ENCODE data around the gene TARS2.

Gene TARS2, protein sequence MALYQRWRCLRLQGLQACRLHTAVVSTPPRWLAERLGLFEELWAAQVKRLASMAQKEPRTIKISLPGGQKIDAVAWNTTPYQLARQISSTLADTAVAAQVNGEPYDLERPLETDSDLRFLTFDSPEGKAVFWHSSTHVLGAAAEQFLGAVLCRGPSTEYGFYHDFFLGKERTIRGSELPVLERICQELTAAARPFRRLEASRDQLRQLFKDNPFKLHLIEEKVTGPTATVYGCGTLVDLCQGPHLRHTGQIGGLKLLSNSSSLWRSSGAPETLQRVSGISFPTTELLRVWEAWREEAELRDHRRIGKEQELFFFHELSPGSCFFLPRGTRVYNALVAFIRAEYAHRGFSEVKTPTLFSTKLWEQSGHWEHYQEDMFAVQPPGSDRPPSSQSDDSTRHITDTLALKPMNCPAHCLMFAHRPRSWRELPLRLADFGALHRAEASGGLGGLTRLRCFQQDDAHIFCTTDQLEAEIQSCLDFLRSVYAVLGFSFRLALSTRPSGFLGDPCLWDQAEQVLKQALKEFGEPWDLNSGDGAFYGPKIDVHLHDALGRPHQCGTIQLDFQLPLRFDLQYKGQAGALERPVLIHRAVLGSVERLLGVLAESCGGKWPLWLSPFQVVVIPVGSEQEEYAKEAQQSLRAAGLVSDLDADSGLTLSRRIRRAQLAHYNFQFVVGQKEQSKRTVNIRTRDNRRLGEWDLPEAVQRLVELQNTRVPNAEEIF

DNA sequence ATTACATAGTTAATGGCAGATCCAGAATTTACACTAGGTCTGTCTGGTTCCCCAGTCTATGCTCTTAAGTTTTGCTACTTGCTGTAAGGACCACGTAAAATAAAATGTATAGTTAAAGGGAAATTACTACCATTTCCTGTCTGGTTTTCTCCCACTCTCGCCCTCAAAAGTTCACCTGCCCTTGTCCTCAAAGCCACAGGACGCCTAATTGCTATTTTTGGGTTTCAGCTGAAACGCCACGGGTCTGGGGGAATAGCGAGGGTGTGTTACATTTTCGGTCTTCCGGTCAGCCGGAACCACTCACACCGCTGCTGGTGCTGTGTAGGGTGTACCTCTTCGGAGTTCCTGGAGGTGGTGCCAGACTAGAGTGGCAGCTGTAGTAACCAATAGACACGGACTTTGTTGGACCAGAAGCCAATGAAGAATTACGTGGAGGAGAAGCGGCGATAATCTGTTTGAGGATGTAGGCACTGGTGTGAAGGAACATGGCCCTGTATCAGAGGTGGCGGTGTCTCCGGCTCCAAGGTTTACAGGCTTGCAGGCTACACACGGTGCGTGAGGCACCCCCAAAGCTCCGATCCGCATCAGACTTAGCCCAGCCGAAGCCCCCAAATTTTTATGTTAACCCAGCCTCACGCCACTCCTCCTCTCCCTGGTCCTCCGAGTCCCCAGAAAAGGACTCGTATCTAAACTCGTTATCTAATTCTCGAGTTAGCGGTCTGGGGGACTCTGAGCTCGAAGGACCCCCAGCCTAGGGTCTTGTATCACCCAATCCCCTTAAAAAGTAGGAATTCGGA is at the start of gene TARS2:
Gene TARS2, plus strand, starts transcription at position 454 of the 797 bp plus-strand sequence. Its CDS starts 32 bp downstream, at position 486.
- DNase-seq, result peak; percentile 96

DNA sequence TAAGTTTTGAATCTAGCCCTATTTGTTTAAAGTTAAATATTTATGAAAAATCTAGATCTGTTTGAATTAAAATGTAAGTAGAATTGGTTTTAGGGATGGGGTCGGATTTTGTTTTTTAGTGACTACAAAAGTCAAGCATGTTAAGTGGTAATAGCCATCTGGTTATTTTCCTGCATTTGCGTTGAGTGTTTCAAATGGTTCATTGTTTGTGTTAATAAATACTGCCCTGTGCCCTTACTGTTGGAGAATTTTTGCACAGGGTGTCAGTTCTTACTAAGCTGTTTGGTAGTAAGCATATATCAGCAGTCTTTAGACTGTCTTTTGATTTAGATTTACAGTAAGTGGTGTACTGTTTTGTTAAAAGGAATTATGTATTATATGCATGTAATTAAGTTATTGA is 46.1 kb upstream of the TARS2 start:
- DNase-seq, result no peak

DNA sequence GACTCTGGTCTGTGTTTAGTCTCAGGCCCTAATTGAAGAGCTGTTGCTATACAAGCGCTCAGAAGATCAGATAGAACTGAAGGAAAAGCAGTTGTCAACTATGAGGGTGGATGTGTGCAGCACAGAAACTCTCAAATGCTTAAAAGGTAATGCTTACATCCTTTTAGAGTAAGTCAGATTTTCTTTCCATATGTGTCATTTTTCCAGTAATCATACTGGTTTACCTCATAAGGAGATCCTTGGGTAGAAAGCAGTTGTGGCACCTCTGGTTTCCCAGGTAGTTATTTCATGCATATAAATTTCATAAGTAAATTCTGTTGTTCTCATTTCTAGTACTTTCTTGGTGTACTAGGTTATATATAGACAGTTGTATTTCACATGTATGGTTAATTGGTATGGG is 43.0 kb upstream of the TARS2 start:
- no peak for DNase-seq

GRCh38 chr1:150456146-150456647 is 31.0 kb upstream of the TARS2 start:
- no peak for DNase-seq

- DNase-seq, result peak; percentile 87
Measured at GRCh38 chr1:150464422-150464826, 22.8 kb upstream of the TARS2 start.

GRCh38 chr1:150466964-150467363 is 20.3 kb upstream of the TARS2 start:
- DNase-seq, result no peak

- no peak for DNase-seq
Measured at GRCh38 chr1:150469291-150469690, 17.9 kb upstream of the TARS2 start.

GRCh38 chr1:150472601-150473200 is 14.5 kb upstream of the TARS2 start:
- DNase-seq, result no peak

- no peak for DNase-seq
Measured at GRCh38 chr1:150473659-150474058, 13.6 kb upstream of the TARS2 start.

DNA sequence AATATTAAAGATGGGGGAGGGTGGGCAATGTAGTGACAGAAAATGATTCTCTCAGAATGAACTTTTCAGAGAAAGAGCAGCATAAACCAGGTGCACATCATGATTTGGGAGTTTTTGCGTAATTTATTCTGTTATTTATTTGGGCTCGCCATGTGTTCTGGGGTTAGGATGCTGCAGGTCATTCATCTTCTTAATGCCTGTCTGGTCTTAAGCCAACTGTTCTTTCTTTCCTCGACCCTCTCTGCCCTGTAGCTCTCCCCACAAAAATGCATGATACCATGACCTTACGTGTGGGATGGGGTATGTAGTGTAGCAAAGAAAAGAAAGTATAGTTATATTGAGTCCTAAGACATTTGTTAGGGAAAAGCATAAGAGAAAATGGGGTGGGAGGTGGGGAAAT is 12.3 kb upstream of the TARS2 start:
- DNase-seq, result no peak

DNA sequence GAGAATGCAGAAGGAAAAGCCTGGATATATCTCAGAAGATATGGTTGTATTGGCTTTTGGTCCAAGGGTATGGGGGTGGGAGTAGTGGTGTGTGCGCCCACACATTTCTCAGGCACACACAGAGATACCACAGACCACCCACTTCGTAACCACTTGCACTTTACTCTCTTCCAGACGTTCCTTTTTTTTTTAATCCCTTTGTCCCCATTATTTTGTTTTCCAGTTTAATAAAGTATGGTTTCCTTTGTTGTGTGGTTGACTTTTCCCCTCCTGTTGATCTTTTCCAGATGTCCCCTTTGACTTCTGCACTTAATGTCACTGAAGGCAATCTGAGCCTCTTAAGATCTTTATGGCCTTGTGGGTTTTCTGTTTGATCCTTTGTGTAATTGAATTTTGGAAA is 10.5 kb upstream of the TARS2 start:
- no peak for DNase-seq

DNA sequence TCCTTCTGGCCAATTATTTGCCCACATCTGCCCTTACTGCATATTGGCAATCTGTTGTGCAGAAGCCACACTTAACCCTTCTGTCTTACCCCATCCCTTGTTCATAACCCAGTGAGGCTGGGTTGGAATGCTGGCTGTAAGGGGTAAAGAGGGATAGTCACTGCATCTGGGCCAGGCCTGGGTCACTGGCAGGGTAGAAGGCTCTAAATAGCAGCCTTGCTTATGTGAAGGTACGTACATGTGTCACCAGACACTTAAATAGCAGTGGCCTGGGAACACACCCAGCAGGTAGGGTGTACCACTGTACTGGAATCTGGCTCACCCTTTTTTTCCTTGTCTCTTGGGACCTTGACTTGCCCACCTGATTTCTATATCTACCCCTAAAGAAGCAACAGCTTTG is 9.9 kb upstream of the TARS2 start:
- DNase-seq, result no peak

- no peak for DNase-seq
Measured at GRCh38 chr1:150477733-150478132, 9.5 kb upstream of the TARS2 start.

- DNase-seq, result no peak
Measured at GRCh38 chr1:150479370-150479769, 7.8 kb upstream of the TARS2 start.

DNA sequence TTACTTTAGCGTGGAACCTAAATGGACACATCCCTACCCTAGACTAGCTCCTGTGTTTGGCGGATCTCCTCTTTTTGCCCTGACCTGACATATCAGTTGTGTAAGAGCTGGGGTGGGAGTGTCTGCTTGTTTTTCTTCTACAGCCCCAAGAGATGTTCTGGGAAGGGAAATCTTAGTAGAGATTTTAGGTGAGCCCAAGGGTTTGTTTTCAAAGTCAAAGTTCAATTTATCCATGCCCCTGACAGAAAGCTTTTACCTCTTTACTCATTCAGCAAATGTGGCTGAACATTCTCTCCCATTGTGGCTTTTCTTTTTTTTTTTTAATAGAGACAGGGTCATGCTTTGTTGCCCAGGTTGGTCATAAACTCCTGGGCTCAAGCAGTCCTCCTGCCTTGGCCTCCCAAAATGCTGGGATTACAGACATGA is 7.3 kb upstream of the TARS2 start:
- DNase-seq, result no peak

DNA sequence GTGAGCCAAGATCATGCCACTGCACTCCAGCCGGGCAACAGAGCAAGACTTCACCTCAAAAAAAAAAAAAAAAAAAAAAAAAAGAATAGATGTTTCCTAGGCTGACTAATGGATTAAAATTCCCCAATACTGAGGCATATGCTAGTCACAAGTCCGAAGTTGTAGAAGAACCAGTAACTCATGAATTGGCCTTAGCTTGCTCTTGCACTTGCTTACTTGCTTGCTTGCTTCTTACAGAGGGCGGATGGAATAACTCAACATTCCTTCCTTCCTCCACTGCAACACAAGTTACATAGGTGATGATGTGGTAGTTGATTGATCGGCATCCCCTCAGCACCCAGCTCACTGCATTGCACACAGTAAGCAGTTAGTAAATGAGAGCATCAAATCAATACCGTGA is 2.8 kb upstream of the TARS2 start:
- DNase-seq, result no peak

GRCh38 chr1:150484861-150485260 is 2.4 kb upstream of the TARS2 start:
- no peak for DNase-seq

DNA sequence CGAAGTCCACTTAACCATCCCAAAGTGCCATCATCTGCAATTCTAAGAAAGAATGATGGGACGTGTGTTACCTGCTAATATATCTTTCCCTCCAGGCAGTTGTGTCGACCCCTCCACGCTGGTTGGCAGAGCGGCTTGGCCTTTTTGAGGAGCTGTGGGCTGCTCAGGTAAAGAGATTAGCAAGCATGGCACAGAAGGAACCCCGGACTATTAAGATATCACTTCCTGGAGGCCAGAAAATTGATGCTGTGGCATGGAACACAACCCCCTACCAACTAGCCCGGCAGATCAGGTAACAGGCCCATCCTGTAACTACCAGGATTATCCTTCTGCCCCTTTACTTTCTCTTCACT is 520 bp downstream of the TARS2 start:
- no peak for DNase-seq

DNA sequence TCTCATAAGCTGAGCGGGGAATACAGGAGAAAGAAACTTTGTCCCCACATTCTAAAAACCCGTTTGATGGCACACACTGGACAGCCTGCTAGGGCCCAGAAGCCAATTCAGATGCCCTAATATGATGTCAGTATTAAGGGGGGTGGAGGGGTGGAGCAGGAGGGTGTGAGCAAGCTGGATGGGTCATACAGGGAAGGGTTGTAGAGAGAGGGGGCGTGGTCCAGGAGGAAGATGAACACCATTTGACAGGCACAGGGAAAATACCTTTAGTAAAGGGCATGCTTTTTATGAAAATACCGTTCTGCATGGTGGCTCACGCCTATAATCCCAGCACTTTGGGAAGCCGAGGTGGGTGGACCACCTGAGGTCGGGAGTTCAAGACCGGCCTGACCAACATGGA is 6.0 kb downstream of the TARS2 start:
- DNase-seq, result no peak

DNA sequence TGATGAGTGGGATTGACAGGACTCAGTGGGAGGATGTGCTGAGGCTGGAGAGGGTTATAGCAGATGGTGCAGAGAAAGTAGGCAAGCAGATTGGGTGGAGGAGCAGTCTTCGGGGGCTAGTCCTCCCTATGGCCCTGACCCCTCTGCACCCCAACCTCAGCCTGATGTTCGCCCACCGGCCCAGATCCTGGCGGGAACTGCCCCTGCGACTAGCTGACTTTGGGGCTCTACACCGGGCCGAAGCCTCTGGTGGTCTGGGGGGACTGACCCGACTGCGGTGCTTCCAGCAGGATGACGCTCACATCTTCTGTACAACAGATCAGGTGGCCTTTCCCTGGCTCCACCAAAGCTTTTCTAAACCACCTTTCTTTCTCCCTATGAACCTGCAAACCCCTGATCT is 11.1 kb downstream of the TARS2 start:
- peak; percentile 55 for DNase-seq

DNA sequence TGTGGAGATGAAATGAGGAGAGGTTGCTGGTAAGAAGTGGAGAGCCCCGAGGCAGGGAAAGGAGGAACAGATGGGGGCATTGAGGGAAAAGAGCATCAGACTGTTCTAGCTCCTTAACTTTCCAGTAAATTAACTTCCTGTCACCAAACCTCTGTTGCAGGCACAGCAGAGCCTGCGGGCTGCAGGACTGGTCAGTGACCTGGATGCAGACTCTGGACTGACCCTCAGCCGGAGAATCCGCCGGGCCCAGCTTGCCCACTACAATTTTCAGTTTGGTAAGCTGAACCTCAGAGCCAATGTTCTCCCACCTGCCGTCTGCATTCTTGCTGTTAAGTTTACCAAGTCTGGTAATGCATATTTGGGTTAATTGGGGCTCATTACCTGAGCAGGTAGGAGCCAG is 18.2 kb downstream of the TARS2 start:
- no peak for DNase-seq

- DNase-seq, result no peak
Measured at GRCh38 chr1:150507912-150508864, 21.0 kb downstream of the TARS2 start, which contains the start of gene ECM1. TSS of gene ECM1 (plus strand) at chr1:150508109. CDS start at chr1:150508210, 101 bp downstream.
